HuH-7 (cell line): ENCODE data around the gene FBXO34.
A peak's percentile ranks its signal among the peaks of the same experiment; 100 is the strongest.
"Not testable (repeated sequence)": the region's sequence is repeated elsewhere in the genome, so short reads cannot be mapped to it uniquely, and the experiment has no call there.

Experiments used
- DNase-seq: peaks from one replicate; pipeline ENCODE4 v3.0.0; 2011; ENCODE audit warnings: low spot score

Gene FBXO34

DNA sequence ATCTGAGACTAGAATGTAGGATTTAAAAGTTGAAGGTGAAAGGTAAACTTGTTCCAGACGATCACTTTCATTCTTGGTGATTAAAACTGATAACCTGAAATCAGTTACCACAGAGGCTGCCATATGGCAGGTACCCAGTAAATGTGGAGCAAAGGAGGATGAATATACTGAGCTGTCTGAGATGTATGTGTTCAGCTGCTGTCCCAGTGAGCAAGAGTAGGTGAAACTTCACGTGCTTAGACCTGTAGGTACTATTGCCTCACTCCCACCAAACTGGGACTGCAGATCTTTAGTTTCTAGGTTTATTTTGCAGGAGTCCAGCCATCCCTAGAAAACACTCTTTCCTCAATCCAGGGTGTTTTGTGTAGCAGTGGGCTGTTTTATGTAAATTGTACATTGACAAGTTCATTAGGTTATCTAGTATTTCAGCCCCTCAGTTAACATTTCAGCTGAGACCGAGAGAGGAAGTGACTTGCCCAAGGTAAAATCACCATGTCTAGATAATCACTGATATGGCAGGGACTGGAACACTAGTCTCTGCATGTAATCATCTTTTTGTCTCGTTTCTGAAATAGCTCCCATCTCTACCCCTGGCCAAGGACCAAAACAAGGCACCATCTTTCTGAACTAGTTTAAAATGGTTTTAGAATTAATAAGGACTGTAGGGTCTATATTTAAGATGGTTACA, 77.7 kb downstream of the FBXO34 start:
- no peak for DNase-seq

GRCh38 chr14:55349565-55349964, 78.3 kb downstream of the FBXO34 start:
- DNase-seq, result no peak

- no peak for DNase-seq
Measured at GRCh38 chr14:55350461-55350860, 79.2 kb downstream of the FBXO34 start.

DNA sequence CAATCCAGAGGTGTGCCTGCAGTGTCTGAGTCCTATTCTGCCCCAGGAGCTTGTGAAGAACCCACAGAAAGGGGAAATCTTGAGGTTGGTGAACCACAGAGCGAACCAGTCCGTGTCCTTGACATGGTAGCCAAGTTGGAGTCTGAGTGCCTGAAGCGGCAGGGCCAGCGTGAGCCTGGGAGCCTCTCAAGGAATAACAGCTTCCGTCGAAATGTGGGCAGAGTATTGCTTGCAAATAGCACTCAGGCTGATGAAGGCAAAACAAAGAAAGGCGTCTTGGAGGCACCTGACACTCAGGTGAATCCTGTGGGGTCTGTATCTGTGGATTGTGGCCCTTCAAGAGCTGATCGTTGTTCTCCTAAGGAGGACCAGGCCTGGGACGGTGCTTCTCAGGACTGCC, 79.9 kb downstream of the FBXO34 start:
- no peak for DNase-seq

- no peak for DNase-seq
Measured at GRCh38 chr14:55352201-55352600, 81.0 kb downstream of the FBXO34 start.

DNA sequence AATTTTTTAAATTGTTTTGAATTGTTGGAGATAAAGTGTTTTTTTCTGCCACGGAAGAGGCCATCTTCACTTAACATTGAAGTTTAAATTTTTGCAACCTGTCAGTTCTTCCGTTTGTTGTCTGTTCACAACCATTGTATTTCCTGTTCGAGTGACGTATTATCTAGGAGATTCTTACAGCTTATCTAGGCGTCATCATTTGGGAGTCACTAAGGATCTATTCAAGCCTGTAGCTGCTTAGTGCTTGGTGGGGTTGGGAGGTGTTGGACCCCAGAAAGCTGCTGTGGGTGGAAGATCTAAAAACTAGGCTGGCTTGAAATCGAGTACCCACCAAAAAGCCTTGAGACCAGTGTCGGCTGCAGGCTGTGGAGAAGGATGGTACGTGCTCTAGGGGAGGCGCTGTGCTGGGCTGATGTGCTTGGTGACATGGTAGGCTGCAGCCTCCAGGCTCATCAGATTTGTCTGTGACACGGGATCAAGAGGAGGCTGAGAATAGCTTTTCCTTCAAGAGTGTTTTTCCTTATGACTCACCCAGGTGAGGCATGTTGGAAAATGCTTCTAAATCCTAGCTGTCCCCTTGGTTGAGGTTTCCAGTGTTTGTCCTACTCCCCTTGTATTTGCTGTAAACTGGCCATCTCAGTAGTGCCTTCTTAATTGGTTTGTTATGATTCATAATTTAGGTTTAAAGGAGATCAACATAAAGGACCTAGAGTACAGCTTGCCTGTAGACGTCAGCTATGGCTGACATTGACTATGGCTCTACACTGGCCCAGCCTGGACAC, 82.7 kb downstream of the FBXO34 start:
- DNase-seq, result no peak

DNA sequence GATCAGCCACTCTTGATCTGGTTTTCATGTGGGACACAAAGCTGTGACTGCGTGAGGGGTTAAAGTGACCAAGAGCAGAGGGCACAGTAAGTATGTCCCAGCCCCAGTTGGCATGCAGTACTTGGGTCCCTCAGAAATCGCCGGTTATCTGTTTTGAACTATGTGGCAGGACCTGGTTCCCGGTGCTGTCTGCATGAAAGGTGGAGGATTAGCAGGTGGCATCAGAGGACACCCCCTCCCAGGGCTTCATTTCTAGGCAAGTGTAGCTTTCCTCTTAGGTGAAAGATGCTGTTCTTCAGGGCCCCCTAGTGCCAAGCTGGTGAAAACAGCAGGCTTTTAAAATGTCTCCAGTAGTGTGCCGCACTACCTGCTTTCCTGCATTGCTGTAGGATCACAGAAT, 83.3 kb downstream of the FBXO34 start:
- peak; percentile 53 for DNase-seq

DNA sequence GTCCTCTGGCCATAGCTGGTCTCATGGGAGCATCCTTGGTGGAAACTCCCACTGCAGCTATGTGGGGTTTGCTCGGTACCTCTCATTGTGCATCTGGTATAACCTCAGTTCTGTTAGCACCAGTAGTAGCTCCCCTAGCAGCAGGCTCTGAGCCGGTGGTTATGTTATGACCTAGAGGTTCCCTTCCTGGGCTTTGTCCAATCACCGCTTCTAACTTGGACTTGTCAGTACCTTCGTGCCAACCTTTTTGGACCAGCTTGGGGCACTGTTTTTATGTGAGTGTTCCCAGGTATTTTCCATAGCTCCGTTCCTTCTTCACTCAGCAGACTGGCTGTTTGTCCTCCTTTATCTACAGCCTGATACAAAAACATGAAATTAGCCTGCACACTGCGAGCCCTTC, 84.7 kb downstream of the FBXO34 start:
- DNase-seq, result no peak

DNA sequence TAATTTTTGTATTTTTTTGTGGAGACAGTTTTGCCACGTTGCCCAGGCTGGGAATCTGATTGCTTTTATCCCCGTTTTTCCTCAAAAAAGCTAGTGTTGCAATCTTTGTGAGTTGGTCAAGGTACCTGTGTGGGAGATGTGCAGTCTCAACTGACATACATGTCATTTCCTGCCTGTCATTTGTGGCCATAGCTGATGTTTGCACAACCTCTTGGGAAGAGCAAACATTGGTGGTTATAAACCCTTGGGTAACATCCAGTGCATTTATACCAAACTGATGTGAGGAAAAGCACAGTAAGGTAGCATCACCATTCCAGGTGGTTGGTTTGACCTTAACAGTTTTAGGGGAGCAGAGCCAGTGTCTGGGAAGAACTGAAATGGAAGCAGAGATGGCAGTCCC, 85.7 kb downstream of the FBXO34 start:
- peak; percentile 73 for DNase-seq

DNA sequence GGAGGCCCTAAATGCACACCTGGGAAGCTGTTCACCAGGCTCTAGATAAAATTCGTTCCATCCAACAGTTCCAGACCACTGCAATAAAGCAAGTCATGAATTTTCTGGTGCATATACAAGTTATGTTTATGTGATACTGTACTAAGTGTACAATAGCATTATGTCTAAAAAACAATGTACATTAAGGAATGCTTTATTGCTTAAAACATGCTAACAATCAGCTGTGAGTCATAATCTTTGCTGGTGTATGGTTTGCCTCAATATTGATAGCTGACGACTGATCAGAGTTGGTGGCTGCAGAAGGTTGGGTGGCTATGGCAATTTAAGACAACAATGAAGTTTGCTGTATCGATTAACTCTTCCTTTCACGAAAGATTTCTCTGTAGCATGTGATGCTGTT, 88.1 kb downstream of the FBXO34 start:
- no peak for DNase-seq

GRCh38 chr14:55361190-55361589, 90.0 kb downstream of the FBXO34 start:
- DNase-seq, result no peak

DNA sequence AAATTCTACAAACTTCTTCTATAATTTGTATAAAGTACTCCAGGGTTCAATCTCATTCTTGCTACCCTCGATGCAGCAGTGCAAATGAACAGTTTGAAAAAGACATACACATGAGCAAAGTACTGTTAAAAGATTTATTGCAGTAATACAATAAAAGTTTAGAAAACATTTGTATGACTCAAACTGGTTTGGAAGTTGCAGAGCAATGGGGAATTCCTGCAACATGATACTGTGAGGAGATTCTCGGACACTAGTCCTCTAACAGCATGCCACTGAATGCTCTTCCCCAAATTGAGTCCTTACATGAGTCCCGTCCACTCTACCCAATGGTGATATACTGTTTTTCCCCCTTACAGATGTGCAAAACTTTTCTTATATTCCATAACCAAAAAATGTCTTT, 95.0 kb downstream of the FBXO34 start:
- DNase-seq, result no peak

GRCh38 chr14:55370883-55371455, 99.7 kb downstream of the FBXO34 start:
- DNase-seq, result no peak

DNA sequence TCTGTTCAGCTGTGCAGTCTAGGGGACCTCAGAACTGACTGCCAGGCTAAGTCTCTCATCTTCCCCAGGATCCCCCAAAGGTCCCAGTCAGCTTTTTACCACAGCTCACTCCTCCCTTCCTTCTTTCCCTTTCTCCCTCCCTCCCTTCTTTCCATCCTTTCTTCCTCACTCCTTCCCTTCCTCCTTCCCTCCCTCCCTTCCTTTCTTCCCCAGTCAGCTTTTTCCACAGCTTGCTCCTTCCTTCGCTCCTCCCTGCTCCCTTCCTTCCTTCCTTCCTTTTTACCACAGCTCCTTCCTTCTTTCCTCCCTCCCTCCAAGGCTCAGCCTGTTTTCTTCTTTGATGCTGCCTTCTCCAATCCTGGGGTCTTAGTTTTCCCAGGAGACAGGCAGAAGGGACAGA, 101.2 kb downstream of the FBXO34 start:
- DNase-seq, result no peak

GRCh38 chr14:55372825-55373224, 101.6 kb downstream of the FBXO34 start:
- no peak for DNase-seq

- DNase-seq, result no peak
Measured at GRCh38 chr14:55373784-55374705, 102.8 kb downstream of the FBXO34 start.

GRCh38 chr14:55374771-55375170, 103.5 kb downstream of the FBXO34 start:
- DNase-seq, result no peak

GRCh38 chr14:55377236-55377635, 106.0 kb downstream of the FBXO34 start:
- DNase-seq, result no peak

GRCh38 chr14:55381040-55381439, 109.8 kb downstream of the FBXO34 start:
- DNase-seq, result peak; percentile 40

DNA sequence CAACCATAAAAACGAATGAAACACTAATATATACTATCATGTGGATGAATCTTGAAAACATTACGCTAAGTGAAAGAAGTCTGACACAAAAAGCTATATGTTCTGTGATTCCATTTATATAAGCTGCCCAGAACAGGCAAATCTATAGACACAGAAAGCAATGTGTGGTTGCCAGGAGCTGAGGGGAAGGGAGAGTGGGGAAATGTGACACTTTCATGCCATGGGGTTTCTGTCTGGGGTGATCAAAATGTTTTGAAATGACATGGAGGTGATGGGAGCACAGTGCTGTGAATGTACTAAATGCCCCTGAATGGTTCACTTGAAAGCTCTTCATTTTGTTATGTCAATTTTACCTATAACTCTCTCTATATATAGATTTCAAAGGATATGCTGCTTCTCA, 110.3 kb downstream of the FBXO34 start:
- no peak for DNase-seq

DNA sequence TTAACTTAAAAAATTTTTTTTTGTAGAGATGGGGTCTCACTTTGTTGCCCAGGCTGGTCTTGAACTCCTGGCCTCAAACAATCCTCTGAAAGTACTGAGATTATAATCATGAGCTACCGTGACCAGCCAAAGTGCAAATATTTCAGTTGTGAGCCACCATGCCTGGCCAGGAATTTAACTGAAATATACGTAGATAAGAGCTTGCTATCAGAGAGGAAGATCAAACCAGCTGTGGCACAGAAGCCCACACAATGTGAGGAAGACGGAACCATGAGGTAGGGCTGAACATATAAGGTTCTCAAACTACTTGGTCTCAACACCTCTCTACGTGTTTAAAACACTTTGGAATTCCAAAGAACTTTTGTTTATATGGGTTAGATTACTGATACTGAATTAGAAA, 111.3 kb downstream of the FBXO34 start:
- no peak for DNase-seq

DNA sequence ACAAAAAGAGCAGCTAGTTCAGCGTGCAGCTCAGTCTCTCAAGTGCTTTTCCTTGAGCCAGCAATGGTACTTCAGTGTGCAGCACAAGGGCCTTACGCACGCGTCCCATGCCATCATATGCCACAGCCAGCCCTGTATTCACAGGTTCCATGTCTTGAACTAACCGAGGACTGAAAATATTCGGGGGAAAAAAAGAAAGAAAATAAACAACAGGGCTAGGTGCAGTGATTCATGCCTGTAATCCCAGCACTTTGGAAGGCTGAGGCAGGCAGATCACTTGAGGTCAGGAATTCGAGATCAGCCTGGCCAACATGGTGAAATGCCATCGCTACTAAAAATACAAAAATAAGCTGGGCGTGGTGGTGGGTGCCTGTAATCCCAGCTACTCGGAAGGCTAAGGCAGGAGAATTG, 111.8 kb downstream of the FBXO34 start:
- not testable (repeated sequence) for DNase-seq
